GM19351 (cell line): Measurements from ENCODE around the gene COMMD6.

Experiments
- ATAC-seq: cut with Tn5 transposase; IDR thresholded peaks from one replicate; pipeline ENCODE4 v1.9.1; 2021; ENCODE audit warnings: mild to moderate bottlenecking, moderate library complexity; ENCODE audit not compliant: unreplicated experiment

COMMD6 gene

DNA sequence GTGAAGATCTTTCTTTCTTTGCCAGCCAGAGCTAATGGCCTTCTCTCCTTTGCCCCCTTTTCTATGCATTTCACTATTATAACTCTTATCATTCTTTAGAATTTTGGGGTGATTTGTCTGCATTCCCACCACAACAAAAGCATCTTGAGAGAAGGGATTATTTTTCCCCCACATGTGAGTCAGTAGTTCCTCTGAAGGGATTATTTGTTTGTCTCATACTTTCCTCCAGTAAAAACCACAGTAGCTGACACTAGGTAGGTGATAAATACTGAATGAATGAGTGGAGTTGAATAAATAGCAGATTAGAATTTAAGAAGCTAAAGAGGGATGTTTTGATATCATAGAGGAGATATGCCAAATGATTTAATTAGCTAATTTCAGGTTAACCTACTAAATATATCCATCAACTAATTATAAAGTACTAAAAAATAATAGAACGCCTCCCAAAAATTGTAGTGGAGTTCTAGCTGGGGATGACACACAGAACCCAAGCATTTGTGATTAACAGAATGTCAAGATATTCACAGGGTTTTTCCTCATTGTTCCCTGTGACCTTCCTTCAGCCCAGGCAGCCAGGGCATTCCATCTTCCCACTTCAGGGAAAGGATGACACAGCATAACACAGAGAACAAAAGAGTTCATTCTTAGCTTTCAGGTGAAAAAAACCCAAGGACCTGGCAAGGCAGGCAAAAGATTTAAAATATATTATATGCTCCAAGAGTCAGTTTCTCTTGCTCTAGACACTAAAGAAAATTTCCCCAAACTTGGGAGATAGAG, 52.2 kb downstream of the COMMD6 start:
- ATAC-seq = no peak

DNA sequence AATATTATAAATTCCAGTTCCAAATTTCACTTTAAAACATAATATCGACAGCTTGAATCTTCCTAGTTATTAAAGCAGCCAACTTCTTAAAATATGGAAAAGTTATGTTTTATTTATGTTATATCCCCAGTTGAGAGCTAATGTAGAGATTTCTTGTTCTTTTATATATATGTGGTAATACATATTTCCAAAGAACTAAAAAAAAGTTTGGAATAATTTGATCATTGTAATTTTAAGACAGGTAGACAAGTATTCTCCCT, 54.9 kb downstream of the COMMD6 start:
- ATAC-seq = no peak

DNA sequence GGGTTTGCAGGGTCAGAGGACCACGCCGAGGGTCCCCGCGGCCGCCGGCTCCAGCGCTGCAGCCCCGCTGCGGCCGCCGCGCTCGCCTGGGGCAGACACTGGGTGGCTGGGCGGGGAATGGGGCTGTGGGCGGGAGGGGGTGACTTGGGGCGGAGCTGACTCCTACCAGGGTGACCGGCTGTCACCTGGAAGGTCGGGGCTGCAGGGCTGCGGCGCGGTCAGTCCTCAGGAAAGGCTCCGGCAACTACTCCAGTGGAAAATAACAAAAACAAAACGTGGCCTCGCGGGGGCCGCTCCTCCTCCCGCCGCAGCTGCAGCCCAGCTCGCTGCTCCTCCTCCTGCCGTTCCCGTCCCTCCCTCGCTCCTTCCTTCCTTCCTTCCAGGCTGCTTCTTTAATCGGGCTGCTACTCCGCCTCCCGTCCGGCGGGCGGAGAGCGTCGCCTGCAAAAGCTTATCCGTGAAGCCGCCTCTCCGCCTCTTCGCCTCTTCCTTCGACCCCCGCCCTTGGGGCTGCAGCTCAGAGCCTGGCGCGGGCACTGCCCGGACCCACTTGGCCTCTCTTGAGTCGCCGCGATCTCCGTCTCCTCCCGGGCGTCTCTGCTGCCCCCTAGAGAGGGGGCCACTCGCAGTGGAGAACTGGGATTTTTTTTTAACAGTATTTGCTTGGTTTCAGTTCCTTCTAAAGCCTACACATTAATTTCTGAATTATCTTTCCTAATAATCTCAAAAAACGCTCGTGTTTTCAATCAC, 55.4 kb downstream of the COMMD6 start, which contains the start of gene TBC1D4:
TSS of gene TBC1D4 (minus strand) at position 100 of the 750 bp plus-strand sequence. CDS start 402 bp downstream, outside the sequence.
- ATAC-seq = peak; percentile 68

DNA sequence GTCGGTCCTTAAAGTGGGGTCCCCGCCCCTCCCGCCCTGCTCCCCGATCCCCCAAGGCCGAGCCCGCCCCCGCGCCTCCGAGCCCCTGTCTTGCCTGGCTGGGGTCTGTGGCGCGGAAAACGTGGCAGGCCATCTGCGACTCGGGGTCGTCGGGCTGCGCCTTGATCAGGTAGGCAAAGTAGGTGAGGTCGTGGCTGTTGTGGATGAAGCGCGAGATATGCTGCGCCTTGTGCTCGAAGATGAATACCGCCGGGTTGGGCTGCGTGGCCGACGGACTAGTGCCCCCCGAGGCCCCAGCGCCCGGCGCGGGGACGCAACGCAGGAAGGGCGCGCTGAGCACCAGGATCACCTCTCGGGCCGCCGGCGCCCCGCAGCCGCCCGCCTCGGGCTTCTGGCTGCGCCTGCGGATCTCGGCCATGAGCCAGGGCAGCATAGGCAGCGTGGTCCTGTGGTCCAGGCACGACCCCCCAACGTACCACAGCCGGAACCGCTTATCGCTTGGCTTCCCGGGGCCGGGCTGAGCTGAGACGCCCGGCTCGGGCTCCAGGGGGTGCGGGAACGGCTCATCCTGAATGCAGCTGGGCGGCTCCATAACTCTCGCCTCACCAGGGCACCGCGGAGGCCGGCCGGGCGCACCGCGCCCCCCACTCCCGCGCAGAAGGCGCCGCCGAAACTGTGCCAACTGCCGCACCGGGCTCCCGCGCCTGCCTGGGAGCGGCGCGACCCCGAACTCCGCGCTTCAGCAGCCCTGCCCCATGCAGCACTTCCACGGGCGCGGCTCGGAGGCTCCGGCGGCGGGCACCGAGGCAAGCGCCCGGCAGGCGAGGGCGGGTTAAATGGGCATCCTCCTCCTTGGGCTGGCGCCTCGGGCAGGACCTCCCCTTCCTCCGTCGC, 56.2 kb downstream of the COMMD6 start:
- ATAC-seq = peak; percentile 20

DNA sequence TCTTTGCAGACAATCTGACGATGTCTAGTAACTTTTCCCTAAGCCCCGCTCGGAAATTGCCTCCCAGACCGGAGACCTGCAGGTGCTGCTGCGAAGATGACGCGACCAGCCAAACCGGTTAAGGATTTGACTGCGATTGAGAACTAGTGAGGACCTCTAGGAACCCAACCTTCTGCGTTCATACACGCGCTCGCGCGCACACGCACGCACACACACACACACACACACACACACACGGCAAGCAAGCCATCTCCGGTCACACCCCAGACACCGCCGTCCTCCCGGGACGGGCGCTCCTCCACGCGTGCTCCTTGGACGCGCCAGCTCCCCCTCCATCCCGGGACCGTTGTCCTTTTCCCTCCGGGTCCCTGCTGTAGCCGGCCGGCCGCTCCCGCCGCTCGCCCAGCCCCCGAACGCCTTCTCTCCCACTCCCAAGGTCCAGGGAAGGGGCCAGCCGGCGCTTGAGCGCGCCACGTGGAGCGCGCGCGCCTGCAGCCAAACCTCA, 56.9 kb downstream of the COMMD6 start:
- ATAC-seq = peak; percentile 18

DNA sequence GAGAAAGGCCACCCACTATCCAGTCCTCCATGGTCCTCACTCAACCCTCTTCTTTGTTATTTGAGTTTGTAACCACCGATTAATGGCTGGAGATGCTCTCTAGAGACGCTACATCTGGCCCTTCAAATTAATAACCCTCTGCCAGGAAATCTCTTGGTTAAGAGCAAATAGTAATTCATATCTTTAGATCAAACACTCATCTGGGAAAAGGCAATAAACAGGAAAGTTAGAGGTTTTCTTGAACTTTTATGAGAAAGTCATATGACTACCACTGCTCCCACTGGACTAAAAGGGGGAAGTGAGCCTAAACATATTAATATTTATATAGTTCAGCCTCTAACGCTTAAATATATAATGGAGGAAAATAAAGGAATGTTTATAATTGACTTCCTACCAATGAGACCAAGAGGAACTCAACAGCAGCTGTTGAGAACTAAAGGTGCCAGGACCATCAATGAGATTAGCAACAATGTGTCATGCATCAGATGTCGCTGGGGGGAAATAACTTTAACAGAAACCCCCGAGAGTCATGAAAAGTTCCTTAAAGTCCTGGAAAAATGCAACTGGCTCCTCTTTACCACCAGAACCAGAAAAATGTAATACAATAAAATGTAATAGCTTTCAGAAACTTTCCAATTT, 58.4 kb downstream of the COMMD6 start:
- no peak for ATAC-seq

DNA sequence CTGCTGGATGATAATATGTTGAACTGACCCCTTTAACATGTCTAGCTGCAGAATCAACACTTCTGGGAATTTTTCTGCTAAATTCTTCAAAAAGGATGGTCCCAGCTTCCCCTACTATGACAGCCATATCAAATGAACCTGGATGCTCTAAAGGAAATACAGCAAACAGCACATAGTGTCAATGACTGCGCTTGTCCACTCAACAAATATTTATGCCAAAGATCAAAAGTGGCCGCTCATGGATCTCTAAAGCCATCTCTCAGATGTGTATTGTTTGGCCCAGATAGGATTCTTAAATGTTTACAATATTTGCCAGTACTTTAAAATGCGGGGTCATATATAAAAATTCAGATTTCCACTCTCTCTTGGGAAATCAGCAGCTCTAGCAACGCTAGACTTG, 59.0 kb downstream of the COMMD6 start:
- ATAC-seq = no peak
